ENCODE results near the gene COPE.
A peak's percentile ranks its signal among the peaks of the same experiment; 100 is the strongest.

The COPE gene

DNA sequence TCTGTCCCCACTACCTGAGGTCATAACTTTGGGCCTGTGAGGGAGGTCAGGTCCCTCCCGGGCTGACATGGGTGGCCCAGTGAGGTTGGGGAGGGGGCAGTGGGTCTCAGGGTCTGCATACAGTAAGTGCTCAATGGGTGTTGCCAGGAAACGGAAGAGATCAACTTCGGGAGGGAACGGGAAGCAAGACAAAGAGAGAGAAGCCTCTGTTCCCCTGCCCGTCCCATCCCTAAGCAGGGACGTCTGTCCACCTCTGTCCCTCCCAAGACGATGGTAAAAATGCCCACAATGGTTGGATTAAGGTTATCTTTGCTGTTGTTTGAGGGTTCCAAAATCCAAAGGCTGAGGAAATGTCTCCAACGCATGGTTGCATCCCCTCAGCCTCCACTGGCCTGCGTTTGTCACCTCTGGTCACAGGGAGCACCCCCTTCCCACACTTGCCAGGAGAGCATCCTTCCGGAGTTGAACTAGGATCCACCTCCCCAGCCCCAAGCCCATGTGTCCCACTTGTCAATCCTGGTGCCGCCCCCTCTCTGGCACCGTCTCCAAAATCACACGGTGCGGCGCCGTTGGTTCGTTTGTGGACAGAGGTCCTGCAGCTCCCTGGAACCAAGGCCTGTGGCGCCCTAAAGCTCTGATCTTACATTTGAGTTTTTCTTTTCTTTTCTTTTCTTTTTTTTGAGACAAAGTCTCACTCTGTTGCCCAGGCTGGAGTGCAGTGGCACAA, 22.6 kb upstream of the COPE start:
- H3K4me3 ChIP-seq (ENCODE audit: low read depth, low read length): peak overlapping the region; percentile 19
- TF ChIP-seq, protein P1, sequence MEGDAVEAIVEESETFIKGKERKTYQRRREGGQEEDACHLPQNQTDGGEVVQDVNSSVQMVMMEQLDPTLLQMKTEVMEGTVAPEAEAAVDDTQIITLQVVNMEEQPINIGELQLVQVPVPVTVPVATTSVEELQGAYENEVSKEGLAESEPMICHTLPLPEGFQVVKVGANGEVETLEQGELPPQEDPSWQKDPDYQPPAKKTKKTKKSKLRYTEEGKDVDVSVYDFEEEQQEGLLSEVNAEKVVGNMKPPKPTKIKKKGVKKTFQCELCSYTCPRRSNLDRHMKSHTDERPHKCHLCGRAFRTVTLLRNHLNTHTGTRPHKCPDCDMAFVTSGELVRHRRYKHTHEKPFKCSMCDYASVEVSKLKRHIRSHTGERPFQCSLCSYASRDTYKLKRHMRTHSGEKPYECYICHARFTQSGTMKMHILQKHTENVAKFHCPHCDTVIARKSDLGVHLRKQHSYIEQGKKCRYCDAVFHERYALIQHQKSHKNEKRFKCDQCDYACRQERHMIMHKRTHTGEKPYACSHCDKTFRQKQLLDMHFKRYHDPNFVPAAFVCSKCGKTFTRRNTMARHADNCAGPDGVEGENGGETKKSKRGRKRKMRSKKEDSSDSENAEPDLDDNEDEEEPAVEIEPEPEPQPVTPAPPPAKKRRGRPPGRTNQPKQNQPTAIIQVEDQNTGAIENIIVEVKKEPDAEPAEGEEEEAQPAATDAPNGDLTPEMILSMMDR (IDR thresholded peaks at IDR 0.05; ENCODE audit: low read depth, low read length, missing control alignments): no peak
- no peak for DNase-seq (ENCODE audit: low read depth)
- in situ Hi-C loops (cut with HindIII; ENCODE audit: low sequenced_read_pairs): no loop called here

DNA sequence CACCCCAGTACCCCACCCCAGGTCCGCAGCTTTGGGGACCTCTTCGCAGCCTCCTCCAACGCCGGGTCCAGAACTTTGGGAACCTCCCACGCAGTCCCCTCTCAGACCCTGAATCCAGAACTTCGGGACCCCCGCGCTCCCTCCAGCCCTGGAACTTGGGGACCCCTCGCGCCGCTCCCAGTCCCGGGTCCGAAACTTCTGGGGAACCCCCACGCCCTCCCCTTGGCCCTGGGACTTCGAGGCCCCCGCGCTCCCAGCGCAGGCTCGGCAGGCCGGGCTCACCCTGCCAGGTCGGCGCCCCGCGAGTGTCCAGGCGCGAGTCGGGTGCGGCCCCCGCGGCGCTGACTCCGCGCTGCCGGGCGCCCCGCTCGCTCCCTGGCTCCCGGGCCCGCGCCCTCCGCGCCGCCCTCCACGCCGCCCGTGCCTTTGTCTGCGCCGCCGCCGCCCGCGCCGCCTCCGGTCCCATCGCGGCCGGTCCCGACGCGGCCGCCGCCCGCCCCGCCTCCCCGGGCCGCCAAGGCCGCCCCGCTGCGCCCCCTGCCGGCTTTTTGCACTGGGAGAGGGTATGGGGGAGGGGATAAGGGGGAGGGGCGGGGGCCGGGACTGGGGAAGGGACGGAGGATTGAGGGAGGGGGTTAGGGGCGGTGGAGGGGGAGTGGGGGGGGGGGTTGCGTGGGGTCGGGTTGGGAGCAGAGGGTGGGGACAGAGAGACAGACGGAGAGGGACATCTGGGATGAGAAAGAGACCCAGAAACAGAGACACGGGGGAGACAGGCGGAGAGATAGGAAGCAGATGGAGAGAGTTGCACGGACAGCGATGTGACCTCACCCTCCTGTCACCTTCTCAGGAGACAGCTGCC, 21.8 kb upstream of the COPE start, which contains the start of gene HOMER3:
HOMER3 (minus strand) TSS at position 449 of the 859 bp plus-strand sequence. CDS start 2,235 bp downstream, outside the sequence.
- TF ChIP-seq, protein P1 (IDR thresholded peaks at IDR 0.05; ENCODE audit: low read depth, low read length, missing control alignments): no peak
- DNase-seq (ENCODE audit: low read depth): no peak
- H3K4me3 ChIP-seq (ENCODE audit: low read depth, low read length): peak within 1 kb of the TSS; percentile 86
- in situ Hi-C loops (cut with HindIII; ENCODE audit: low sequenced_read_pairs): no loop called here

DNA sequence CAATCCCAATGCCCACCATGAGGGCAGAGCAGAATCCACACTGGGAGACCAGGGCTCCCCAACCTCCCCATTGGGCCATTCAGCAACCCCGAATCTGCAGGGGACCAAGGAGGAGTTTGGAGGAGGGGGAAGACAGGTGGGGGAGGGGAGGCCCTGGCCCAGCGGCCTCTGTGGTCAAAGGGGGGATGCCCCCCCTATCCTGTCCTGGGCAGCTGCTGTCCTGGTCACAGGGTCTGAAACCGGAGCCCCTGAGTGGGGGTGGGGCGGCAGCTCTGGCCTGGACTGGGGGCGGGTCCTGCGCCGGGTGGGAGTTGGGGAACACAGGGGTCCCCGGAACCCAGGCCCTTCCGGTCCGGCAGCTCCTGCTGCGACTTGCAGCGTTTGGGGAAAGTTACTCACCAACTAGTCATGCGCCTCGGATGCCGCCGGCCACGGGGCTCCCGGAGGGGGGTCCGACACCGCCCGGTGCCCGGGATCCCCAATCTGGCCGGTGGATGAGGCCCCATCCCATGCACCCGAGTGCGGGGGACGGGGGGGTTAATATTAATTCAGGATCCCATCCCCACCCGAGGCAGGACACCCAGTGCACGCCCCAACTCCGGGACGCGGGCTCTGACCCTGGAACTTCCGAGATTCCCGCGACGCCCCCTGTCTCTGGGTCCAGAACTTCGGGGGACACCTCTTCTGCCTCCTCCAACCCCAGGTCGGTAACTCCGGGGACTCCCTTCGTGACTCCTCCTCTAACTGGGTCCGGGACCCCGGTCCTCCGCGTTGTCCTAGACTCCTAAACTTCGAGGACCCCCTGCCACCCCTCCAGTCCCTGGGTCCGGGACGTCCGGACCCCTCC, 21.0 kb upstream of the COPE start:
- no peak for DNase-seq (ENCODE audit: low read depth)
- peak overlapping the region; percentile 86 for H3K4me3 ChIP-seq (ENCODE audit: low read depth, low read length)
- TF ChIP-seq, protein P1 (IDR thresholded peaks at IDR 0.05; ENCODE audit: low read depth, low read length, missing control alignments): no peak
- in situ Hi-C loops (cut with HindIII; ENCODE audit: low sequenced_read_pairs): no loop called here

GRCh38 chr19:18939163-18939562, 20.0 kb upstream of the COPE start:
- no peak for DNase-seq (ENCODE audit: low read depth)
- H3K4me3 ChIP-seq (ENCODE audit: low read depth, low read length): peak overlapping the region; percentile 86
- TF ChIP-seq, protein P1 (IDR thresholded peaks at IDR 0.05; ENCODE audit: low read depth, low read length, missing control alignments): no peak
- in situ Hi-C loops (cut with HindIII; ENCODE audit: low sequenced_read_pairs): no loop called here

DNA sequence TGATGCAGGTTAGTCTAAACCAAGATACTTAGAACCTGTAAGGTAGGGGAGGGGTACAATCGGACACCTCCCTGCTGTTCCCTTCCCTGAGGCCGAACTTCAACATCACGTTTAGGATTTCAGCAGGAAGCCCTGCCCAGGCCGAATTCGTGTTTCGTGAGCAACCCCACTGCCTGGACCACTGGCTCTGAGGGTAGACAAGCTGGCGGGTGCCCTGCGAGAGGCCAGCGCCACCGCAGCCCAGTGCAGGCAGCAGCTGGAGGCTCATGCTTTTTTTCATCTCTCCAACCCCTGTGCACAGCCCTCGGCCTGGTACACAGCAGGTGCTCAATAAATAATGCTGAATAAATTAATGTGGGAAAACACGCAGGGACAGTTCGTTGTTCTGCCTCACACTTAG, 14.1 kb upstream of the COPE start:
- in situ Hi-C loops (cut with HindIII; ENCODE audit: low sequenced_read_pairs): no loop called here
- TF ChIP-seq, protein P1 (IDR thresholded peaks at IDR 0.05; ENCODE audit: low read depth, low read length, missing control alignments): no peak
- no peak overlapping the region for H3K4me3 ChIP-seq (ENCODE audit: low read depth, low read length)
- no peak for DNase-seq (ENCODE audit: low read depth)

Measured in astrocyte of the cerebellum (primary cell).